NB4 (cell line): ENCODE results near the gene CALHM3.

Experiments
- CTCF ChIP-seq: IDR thresholded peaks from one replicate; pipeline ENCODE4 v1.5.1; 2012; ENCODE audit warnings: low read depth, low read length
- POLR2A ChIP-seq: IDR thresholded peaks from 2 replicates; pipeline ENCODE4 v1.6.1; 2011; ENCODE audit warnings: mild to moderate bottlenecking; ENCODE audit not compliant: insufficient read length; ENCODE audit errors: extremely low read depth

- TF ChIP-seq CTCF (peak; percentile 79), POLR2A (no peak)
Observed at GRCh38 chr10:103481974-103482531, 3.0 kb upstream of the CALHM3 start.
